Kidney (tissue), 14 donors: Measurements from ENCODE around the gene MRGPRD. TPM values are rescaled to one million over a fixed set of nuclear protein-coding genes. Genes with fewer than 3 reads are reported as not detected.
A peak's percentile ranks its signal among the peaks of the same experiment; 100 is the strongest.

Source experiments
- DNase-seq, 5 donors: peaks; one replicate each; pipeline ENCODE4 v3.0.0-alpha.2; 2013 to 2020
- FAIRE-seq: peaks from 2 replicates; lab custom pipeline; 2012; peaks lifted over from hg19 to GRCh38; lab: Jason Lieb, UNC
- H3K27ac ChIP-seq, 2 donors: one replicate each; pipeline ENCODE4 v1.7.0; 2013; ENCODE audit warnings: low read depth in 2 of 2, low read length in 2 of 2, inconsistent platforms in 1 of 2
- H3K27me3 ChIP-seq: one replicate; pipeline ENCODE4 v1.7.1; 2013; ENCODE audit warnings: low read length, inconsistent platforms; ENCODE audit not compliant: control insufficient read depth, insufficient read depth
- H3K36me3 ChIP-seq, 3 donors: one replicate each; pipeline versions ENCODE4 v1.7.0 to v1.7.1; 2013; ENCODE audit warnings: low read length in 3 of 3, control low read depth in 1 of 3, inconsistent platforms in 1 of 3; ENCODE audit not compliant: insufficient read depth in 3 of 3, control insufficient read depth in 2 of 3
- H3K4me1 ChIP-seq, 3 donors: one replicate each; pipeline versions ENCODE4 v1.7.0 to v1.7.1; 2013; ENCODE audit warnings: low read length in 3 of 3, inconsistent platforms in 1 of 3, low read depth in 1 of 3; ENCODE audit not compliant: control insufficient read depth in 2 of 3, insufficient read depth in 2 of 3
- H3K4me3 ChIP-seq, 3 donors: one replicate each; pipeline versions ENCODE4 v1.7.0 to v1.8.1; 2013; ENCODE audit warnings: low read length in 3 of 3, control low read depth in 1 of 3, inconsistent platforms in 1 of 3
- H3K9ac ChIP-seq, 3 donors: one replicate each; pipeline versions ENCODE4 v1.7.0 to v1.7.1; 2013; ENCODE audit warnings: low read length in 3 of 3, control low read depth in 1 of 3, inconsistent platforms in 1 of 3
- H3K9me3 ChIP-seq, 3 donors: one replicate each; pipeline versions ENCODE4 v1.7.0 to v1.7.1; 2013; ENCODE audit warnings: low read length in 3 of 3, control low read depth in 1 of 3, inconsistent platforms in 1 of 3; ENCODE audit not compliant: control insufficient read depth in 2 of 3, insufficient read depth in 1 of 3
- CTCF ChIP-seq: IDR thresholded peaks from 3 replicates; pipeline ENCODE4 v1.5.1; 2012; ENCODE audit warnings: mild to moderate bottlenecking, moderate library complexity, borderline replicate concordance; ENCODE audit not compliant: insufficient read depth; ENCODE audit errors: extremely low read depth
- intact Hi-C: fragments of 100-400 bp; cut with DNase I; formaldehyde crosslinking; loops from one replicate; pipeline ENCODE4 v1.11.1; 2022
- polyA plus RNA-seq: library from polyadenylated mRNA; stranded (reverse); fragments of 350-450 nt; fragmentation: Illumina TruSeq; extraction: RNeasy Lipid Tissue Mini Kit (QIAGEN cat#74804); gene quantifications from one replicate; pipeline ENCODE4 v1.2.3, GENCODE V29; 2014; ENCODE audit warnings: low read depth, low replicate concordance; ENCODE audit not compliant: insufficient read depth
- total RNA-seq: library from RNA; stranded (reverse); fragmentation: NEBNext Ultra II Directional; extraction: Animal tissue kit (Norgen Biotek cat#: 25700); gene quantifications from one replicate; pipeline ENCODE4 v1.2.1, GENCODE V29; 2021
- donor health status: control.
- donor health status: control.
- donor health status: control.
- donor health status: control.
- donor health status: control.
- donor health status: DM: yes; HTN: yes; CAD: no.
- donor health status: Normal renal cell carcinoma (clear cell type).

MRGPRD gene
- total and polyA plus RNA-seq, 2 donors from 2014 or later: not detected

- no peak overlapping the region for H3K9ac ChIP-seq
- H3K27me3 ChIP-seq: no peaks in the 10 kb centered on the region
- no peak for TF ChIP-seq CTCF
- FAIRE-seq (no peak), DNase-seq (peak in 2 of 5 donors; percentile 7 to 69)
- no peak overlapping the region for H3K27ac ChIP-seq
- H3K36me3 ChIP-seq: no peaks in the 10 kb centered on the region
- no peaks in the 10 kb centered on the region for H3K9me3 ChIP-seq
- H3K4me1 ChIP-seq: peaks cover 0 to 4% (median 2%) of the 10 kb centered on the region in 3 donors
- no peak overlapping the region for H3K4me3 ChIP-seq
- intact Hi-C loops: no loop called here
Observed at GRCh38 chr11:68994161-68994893, 13.5 kb upstream of the MRGPRD start.

GRCh38 chr11:68993546-68993945, 12.8 kb upstream of the MRGPRD start:
- H3K27ac ChIP-seq: no peak overlapping the region
- DNase-seq: peak in 2 of 5 donors; percentile 10 to 12
- FAIRE-seq: no peak
- intact Hi-C loops: no loop called here
- no peaks in the 10 kb centered on the region for H3K9me3 ChIP-seq
- H3K36me3 ChIP-seq: no peaks in the 10 kb centered on the region
- peak overlapping the region in 1 of 3 donors; percentile 21 for H3K4me3 ChIP-seq
- H3K9ac ChIP-seq: no peak overlapping the region
- TF ChIP-seq CTCF: no peak
- no peaks in the 10 kb centered on the region for H3K27me3 ChIP-seq
- peaks cover 0 to 4% (median 2%) of the 10 kb centered on the region in 3 donors for H3K4me1 ChIP-seq

- Histone ChIP-seq H3K27me3 (no peaks in the 10 kb centered on the region), H3K36me3 (no peaks in the 10 kb centered on the region), H3K4me1 (peaks cover 0 to 4% (median 0%) of the 10 kb centered on the region in 3 donors), H3K9me3 (no peaks in the 10 kb centered on the region), H3K27ac (no peak overlapping the region), H3K4me3 (no peak overlapping the region), H3K9ac (no peak overlapping the region)
- TF ChIP-seq CTCF: no peak
- FAIRE-seq (no peak), DNase-seq (peak in 2 of 5 donors; percentile 8 to 61)
- intact Hi-C loops: no loop called here
Observed at GRCh38 chr11:68992743-68993255, 12.0 kb upstream of the MRGPRD start.
